CMK (cell line): ENCODE data around the gene HSPA14.
"Not testable (repeated sequence)": the region's sequence is repeated elsewhere in the genome, so short reads cannot be mapped to it uniquely, and the experiment has no call there.

Experiments used
- DNase-seq: peaks from one replicate; pipeline ENCODE4 v3.0.0-alpha.2; 2010; ENCODE audit warnings: low read depth

HSPA14 gene

DNA sequence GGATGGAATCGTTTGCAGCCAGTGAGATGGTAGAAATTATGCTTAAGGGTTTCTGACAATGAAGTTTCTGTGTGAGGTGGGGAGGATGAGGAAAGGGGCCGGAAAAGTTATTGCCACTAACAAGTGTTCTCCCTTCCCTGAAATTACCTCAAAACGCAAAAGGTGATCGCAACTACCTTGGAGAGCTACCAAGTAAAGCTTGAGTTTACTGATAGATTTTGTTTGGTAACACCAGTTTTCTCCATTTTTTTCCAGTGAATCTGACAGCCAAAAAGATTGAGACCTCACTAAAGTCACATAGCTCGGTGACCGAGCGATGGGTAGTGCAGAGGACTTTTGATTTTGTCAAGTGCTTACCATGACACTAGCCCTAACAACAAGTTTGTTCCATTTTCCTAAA, 42.1 kb downstream of the HSPA14 start:
- no peak for DNase-seq

- DNase-seq: no peak
These were observed 46.0 kb downstream of the HSPA14 start for GRCh38 chr10:14884082-14884481.

DNA sequence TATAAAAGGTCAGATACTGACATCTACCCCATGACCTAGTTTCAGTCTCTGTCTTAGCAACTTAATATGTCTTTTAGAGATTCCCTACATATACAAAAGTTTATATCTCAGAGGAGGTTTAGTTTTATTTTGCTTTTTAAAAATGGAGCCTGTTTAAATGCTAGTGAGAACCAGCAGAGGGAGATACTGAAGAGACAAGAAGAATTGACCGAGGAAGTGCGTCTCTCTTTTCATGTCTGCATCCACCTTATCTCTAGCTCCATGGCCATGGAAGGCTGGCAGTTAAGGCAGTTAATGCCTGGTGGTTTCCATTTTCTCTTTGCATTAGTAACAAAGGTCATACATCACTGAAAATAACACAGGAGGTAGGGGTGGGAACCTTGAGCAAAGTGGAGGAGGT, 51.2 kb downstream of the HSPA14 start:
- no peak for DNase-seq

- DNase-seq: no peak
These were observed 53.0 kb downstream of the HSPA14 start for GRCh38 chr10:14891151-14891550.

DNA sequence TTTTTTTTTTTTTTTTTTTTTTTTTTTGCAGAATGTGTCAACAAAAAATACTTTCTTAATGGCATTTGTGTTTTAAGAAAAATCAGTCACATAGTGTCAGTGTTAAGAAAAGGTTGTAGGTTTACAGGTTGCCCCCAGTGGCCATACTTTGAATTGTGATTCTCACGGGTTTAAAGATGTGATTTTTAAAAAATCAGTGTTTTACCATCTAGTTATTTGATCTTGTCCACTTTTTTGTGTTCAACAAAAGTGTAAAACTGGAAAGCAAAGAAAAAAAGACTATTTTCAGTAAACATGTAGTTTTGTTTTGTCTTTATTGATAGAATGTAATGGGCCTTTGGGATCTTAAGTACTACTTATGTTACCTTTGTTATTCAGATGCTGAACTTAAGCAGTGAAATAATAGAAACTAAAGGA, 66.2 kb downstream of the HSPA14 start:
- no peak for DNase-seq

DNA sequence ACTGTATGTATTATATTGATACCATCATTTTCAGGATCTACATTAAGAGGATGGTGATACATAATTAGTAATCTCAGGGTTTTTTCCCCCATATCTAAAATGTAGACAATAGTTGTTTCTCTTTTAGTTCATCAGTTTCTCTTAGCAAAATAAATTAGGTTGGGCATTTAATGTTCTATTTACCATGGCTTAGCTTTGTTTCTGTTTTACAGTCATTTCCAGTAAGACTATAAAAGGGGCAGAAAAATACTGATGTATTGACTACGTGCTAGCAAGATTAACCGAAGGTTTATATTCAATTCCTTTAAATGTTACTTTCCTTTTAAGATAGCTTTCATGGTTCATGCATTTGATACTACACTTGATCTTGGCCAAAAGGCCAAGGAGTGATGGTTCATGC, 66.8 kb downstream of the HSPA14 start:
- DNase-seq: no peak

DNA sequence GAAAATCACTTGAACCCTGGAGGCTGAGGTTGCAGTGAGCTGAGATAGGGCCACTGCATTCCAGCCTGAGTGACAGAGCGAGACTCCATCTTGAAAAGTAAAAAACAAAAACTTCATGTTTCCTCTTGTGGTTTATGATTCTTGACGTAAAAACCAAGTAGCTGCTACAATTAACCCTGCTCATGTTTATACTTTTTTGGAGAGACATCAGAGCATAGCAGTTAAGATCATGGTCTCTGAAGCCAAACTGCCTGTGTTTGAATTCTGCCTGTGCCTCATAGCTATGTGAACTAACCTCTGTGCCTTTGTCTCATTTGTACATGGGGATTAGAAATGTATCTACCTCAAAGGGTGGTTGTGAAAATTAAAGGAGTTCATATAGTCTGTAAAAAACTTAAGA, 67.8 kb downstream of the HSPA14 start:
- no peak for DNase-seq

- DNase-seq: no peak
These were observed 68.7 kb downstream of the HSPA14 start for GRCh38 chr10:14906765-14907164.

DNA sequence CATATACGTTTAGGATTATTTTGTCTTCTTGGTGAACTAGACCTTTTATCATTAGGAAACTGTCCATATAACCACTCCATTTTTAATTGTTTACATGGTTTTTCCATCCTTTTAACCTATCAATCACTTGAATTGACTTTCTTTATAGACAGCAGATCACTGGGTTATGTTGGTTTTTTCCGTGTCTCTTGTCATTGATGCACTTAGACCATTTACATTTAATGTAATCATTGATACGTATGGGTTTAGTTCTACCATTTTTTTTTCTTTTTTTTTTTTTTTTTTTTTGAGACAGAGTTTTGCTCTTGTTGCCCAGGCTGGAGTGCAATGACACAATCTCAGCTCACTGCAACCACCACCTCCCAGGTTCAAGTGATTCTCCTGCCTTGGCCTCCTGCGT, 69.5 kb downstream of the HSPA14 start:
- DNase-seq: not testable (repeated sequence)

DNA sequence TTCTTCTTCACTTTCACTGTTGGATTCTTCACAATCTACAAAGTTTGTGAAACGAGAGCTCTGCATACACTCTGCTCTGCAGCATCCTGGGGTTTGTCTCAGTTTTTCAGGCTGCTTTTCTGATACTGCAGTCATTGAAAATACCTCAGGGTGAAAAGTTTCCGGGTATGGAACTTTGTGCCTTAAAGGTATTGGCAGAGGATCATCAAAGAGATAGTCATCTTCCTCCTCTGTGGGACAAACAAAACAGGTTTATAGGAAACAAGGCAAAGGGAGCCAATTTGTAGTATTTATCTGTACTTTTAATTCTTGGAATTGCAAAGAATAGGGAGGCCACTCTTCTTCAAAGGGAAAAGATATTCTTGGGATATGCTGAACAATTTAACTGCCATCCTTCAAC, 71.0 kb downstream of the HSPA14 start:
- no peak for DNase-seq

- no peak for DNase-seq
These were observed 72.8 kb downstream of the HSPA14 start for GRCh38 chr10:14910953-14911352.

- no peak for DNase-seq
These were observed 73.7 kb downstream of the HSPA14 start for GRCh38 chr10:14911801-14912200.

DNA sequence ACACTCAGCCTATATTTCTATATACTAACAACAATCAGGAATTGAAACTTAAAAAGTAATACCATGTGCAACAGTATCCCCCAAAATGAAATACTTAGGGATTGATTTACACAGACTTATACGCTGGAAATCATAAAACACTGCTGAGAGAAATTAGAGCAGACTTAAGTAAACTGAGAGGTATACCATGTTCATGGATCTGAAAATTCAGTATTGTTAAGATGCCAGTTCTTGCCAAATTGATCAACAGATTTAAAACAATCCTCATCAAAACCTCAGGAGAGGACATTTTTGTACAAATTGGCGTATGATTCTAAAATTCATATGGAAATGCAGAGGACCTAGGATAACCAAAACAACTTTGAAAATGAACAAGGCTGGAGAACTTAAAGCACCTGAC, 78.5 kb downstream of the HSPA14 start:
- DNase-seq: no peak

DNA sequence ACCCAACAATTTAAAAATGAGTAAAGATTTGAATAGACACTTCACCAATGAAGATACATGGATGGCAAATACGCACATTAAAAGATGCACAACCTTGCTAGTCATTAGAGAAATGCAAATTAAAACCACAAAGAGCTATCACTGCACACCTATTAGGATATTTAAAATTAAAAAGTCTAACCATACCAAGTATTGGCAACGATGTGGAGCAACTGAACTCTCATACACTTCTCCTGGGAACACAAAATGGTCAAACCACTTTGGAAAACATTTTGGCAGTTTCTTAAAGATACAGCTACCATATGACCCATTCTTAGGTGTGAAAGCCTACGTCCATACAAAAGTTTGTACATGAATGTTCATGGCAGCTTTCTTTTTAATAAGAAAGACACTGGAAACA, 79.7 kb downstream of the HSPA14 start:
- no peak for DNase-seq

- DNase-seq: no peak
These were observed 80.9 kb downstream of the HSPA14 start for GRCh38 chr10:14918964-14919363.
